ENCODE measurements around the gene CDKN2AIP.

The CDKN2AIP gene, protein sequence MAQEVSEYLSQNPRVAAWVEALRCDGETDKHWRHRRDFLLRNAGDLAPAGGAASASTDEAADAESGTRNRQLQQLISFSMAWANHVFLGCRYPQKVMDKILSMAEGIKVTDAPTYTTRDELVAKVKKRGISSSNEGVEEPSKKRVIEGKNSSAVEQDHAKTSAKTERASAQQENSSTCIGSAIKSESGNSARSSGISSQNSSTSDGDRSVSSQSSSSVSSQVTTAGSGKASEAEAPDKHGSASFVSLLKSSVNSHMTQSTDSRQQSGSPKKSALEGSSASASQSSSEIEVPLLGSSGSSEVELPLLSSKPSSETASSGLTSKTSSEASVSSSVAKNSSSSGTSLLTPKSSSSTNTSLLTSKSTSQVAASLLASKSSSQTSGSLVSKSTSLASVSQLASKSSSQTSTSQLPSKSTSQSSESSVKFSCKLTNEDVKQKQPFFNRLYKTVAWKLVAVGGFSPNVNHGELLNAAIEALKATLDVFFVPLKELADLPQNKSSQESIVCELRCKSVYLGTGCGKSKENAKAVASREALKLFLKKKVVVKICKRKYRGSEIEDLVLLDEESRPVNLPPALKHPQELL

DNA sequence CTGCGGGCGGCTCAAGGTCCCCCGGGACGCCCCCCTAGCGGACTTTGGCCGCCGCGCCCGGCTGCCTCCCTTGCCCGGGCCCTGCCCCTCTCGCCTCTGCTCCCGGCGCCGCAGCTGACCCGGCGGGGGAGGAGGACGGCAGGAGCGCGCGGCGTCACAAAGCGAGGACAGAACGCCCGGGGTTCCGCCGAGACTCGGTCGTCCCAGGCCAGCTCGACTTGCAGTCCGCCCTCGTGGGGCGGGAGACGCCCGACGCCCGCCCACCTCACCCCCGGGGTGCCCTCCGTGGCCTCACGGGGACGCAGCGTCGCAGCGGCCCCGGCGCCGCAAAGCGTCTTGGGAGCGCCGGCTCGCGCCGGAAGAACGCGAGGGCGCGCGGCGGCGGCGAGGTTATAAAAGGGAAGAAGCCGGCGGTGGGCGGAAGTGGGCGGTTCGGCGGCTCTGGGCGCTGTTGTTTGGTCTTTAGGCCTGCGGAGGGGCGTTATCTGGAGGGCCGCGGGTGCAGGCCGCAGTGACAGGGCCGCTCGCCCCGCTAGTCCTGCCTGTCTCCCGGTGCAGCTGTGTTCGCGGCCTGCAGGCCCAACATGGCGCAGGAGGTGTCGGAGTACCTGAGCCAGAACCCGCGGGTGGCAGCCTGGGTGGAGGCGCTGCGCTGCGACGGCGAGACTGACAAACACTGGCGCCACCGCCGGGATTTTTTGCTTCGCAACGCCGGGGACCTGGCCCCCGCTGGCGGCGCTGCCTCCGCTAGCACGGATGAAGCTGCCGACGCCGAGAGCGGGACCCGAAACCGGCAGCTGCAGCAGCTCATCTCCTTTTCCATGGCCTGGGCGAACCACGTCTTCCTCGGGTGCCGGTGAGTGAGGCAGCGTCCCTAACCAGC lies at the start of gene CDKN2AIP:
CDKN2AIP (plus strand) TSS at position 423 of the 883 bp plus-strand sequence; CDS start at position 585, 162 bp downstream.
- H3K9me3 ChIP-seq (ENCODE audit: control insufficient read depth, low read length), result no peaks in the 10 kb centered on the region
- H3K36me3 ChIP-seq (ENCODE audit: control insufficient read depth, insufficient read depth, low read length), result peaks cover 14% of the 10 kb centered on the region

DNA sequence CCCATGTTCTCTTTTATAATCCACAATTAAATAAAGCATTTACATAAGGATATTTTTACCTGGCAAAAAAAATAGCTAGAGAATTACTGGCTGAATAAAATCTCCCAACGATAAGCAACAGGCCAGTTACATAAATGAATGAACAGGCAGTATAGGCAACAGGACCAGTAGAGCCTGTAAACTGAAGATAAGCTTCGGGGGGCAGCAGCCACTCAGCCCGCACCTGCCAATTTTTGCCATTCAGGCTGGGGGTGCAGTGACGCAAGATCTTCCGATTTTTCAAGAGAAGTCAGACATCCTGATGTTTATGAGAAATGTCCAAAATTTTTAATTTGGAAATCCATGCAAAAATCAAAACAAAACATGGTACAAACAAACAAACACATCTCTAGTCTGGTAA lies 49.0 kb upstream of the CDKN2AIP start:
- Histone ChIP-seq H3K9me3 (ENCODE audit: control insufficient read depth, low read length) (no peaks in the 10 kb centered on the region), H3K4me3 (ENCODE audit: low read length) (no peak overlapping the region), H3K27me3 (ENCODE audit: control insufficient read depth, insufficient read depth, low read length) (no peaks in the 10 kb centered on the region), H3K36me3 (ENCODE audit: control insufficient read depth, insufficient read depth, low read length) (no peaks in the 10 kb centered on the region), H3K4me1 (ENCODE audit: control insufficient read depth, insufficient read depth, low read length) (peaks cover 10% of the 10 kb centered on the region), H3K9ac (ENCODE audit: low read length) (no peak overlapping the region)

More for the DNA sequence above, at the start of gene CDKN2AIP:
- Histone ChIP-seq H3K4me1 (ENCODE audit: control insufficient read depth, insufficient read depth, low read length) (peaks cover 15% of the 10 kb centered on the region), H3K9ac (ENCODE audit: low read length) (peak within 1 kb of the TSS; percentile 99), H3K27me3 (ENCODE audit: control insufficient read depth, insufficient read depth, low read length) (no peaks in the 10 kb centered on the region), H3K4me3 (ENCODE audit: low read length) (peak within 1 kb of the TSS; percentile 78)

DNA sequence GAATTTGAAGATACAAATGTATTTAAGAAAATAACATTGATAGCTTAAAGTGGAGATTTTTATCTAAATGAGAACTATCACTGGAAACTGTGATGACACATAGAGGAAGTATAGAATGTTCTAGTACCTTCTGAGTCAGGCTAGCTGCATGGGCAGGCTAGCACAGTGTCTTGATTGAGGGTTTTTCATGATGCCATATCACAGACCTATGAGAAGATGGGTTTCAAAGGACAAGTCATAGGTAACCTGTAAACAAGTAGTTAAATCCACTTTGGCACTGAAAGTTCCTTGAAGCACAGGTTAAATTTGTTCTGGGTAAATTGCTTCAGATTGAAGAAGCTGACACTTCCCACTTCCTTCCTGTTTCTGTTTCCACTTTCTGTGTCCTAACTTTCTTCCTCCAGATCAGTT lies 48.2 kb upstream of the CDKN2AIP start:
- H3K9me3 ChIP-seq (ENCODE audit: control insufficient read depth, low read length), result no peaks in the 10 kb centered on the region
- H3K4me1 ChIP-seq (ENCODE audit: control insufficient read depth, insufficient read depth, low read length), result peaks cover 6% of the 10 kb centered on the region
- no peak overlapping the region for H3K4me3 ChIP-seq (ENCODE audit: low read length)

DNA sequence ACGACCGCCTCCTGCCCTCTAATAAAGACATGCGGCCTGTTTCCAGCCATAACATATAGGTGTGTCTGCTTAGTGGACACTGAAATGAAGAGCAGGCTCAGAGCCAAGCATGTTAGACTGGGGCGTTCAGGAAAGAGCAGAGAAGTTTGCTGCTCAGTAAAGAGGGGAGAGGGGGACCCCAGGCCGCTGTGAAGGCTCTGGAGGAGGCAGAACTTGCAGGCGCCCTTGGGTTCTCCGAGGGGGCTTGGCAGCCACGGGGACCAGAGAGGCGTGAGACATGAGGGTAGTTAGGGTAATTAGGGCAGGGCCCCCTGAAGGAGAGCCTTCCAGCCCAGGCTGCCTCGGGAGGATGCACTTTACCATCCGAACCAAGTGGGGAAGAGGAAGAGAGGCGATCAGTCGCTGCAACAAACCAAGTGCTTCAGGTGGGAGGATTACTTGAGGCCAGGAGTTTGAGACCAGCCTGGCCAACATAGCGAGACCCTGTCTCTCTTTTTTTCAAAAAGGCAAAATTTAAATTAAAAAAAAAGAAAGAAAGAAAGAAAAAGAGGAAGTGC lies 46.6 kb upstream of the CDKN2AIP start:
- no peaks in the 10 kb centered on the region for H3K9me3 ChIP-seq (ENCODE audit: control insufficient read depth, low read length)
- peak overlapping the region; percentile 87 for H3K9ac ChIP-seq (ENCODE audit: low read length)

More for the DNA sequence above, 48.2 kb upstream of the CDKN2AIP start:
- H3K27me3 ChIP-seq (ENCODE audit: control insufficient read depth, insufficient read depth, low read length), result no peaks in the 10 kb centered on the region
- no peak overlapping the region for H3K9ac ChIP-seq (ENCODE audit: low read length)
- H3K36me3 ChIP-seq (ENCODE audit: control insufficient read depth, insufficient read depth, low read length), result no peaks in the 10 kb centered on the region

DNA sequence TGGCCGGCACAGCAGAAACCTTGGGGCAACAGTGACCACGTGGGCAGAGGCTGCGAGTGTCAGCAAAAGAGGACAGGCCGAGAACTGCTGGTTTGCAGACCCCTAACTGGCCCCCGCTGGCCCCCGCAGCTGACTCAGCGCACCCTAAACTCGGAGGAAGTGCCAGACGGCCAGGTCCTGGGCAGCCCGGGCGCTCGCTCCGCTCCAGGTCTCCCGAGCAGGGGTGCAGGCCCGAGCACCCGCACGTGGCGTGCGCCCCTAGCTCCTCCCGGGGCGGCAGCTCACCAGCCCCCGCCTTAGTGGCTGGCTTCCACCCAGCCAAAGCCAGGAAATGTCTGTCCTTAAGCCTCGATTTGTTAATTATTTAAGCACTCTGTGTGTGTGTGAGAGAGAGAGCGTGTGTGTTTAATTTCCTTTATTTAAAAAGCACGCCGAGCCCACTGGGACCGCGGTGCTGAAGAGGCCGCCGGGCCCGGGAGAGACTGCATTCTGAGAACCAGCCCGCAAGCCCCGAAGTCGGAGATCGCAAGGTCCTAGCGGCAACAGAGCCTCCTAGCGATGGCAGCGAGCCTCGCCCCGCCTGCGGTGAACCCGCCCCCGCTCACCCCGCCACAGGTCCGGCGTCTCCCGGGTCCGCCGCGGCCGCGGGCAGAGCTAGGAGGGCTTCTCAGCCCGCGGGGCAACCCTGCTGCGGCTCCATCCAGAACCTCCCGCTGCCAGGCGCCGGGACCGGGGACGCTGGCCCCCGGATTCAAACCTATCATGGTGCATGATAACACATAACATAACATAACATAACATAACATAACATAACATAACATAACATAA lies 45.9 kb upstream of the CDKN2AIP start:
- Histone ChIP-seq H3K9ac (ENCODE audit: low read length) (peak overlapping the region; percentile 87), H3K36me3 (ENCODE audit: control insufficient read depth, insufficient read depth, low read length) (no peaks in the 10 kb centered on the region), H3K4me3 (ENCODE audit: low read length) (peak overlapping the region; percentile 89), H3K9me3 (ENCODE audit: control insufficient read depth, low read length) (no peaks in the 10 kb centered on the region), H3K27me3 (ENCODE audit: control insufficient read depth, insufficient read depth, low read length) (no peaks in the 10 kb centered on the region), H3K4me1 (ENCODE audit: control insufficient read depth, insufficient read depth, low read length) (no peaks in the 10 kb centered on the region)

More for the DNA sequence above, 46.6 kb upstream of the CDKN2AIP start:
- Histone ChIP-seq H3K4me1 (ENCODE audit: control insufficient read depth, insufficient read depth, low read length) (no peaks in the 10 kb centered on the region), H3K4me3 (ENCODE audit: low read length) (peak overlapping the region; percentile 89), H3K36me3 (ENCODE audit: control insufficient read depth, insufficient read depth, low read length) (no peaks in the 10 kb centered on the region), H3K27me3 (ENCODE audit: control insufficient read depth, insufficient read depth, low read length) (no peaks in the 10 kb centered on the region)

DNA sequence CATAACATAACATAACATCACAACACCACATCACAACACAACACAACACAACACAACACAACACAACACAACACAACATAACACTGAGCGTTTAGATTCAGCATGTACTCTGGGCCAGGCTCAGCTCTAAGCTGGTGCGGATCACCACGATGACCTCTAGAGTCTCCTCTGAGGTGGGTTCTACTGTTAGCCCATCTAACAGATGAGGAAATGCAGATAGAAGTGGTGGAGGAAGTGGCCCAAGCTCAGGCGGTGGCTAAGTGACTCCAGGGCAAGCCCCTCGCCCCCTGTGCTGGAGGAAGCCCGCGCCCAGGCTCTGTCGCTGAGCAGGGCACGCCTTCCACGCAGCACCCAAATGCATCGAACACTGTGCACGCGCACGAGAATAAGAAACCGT lies 45.3 kb upstream of the CDKN2AIP start:
- Histone ChIP-seq H3K27me3 (ENCODE audit: control insufficient read depth, insufficient read depth, low read length) (no peaks in the 10 kb centered on the region), H3K36me3 (ENCODE audit: control insufficient read depth, insufficient read depth, low read length) (no peaks in the 10 kb centered on the region), H3K4me3 (ENCODE audit: low read length) (no peak overlapping the region), H3K4me1 (ENCODE audit: control insufficient read depth, insufficient read depth, low read length) (no peaks in the 10 kb centered on the region), H3K9me3 (ENCODE audit: control insufficient read depth, low read length) (no peaks in the 10 kb centered on the region), H3K9ac (ENCODE audit: low read length) (peak overlapping the region; percentile 87)

DNA sequence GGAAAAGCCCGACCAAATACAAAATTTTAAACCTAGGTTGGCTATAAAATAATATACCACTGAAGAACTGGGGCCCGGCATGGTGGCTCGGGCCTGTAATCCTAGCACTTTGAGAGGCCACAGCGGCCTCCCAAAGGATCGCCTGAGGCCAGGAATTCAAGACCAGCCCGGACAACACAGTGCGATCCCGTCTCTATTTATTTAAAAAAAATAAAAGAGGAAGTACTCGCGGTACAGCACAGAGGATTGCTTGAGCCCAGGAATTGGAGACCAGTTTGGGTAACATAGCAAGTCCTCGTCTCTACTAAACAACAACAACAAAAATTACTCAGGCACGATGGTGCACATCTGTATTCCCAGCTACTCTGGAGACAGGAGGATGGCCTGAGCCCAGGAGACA lies 44.8 kb upstream of the CDKN2AIP start:
- H3K9me3 ChIP-seq (ENCODE audit: control insufficient read depth, low read length), result no peaks in the 10 kb centered on the region

DNA sequence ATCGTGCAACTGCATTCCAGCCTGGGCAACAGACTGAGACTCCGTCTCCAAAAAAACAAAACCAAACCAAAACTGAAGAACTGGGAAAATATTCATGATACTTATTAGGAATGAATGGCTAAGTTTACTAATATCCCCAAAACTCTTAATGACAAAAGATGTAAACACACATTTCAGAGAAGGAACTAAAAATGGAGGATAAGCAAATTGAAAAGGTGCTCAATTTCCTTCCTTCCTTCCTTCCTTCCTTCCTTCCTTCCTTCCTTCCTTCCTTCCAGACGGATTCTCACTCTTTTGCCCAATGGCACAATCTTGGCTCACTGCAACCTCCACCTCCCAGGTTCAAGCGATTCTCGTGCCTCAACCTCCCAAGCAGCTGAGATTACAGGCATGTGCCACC lies 44.4 kb upstream of the CDKN2AIP start:
- Histone ChIP-seq H3K9me3 (ENCODE audit: control insufficient read depth, low read length) (no peaks in the 10 kb centered on the region), H3K4me3 (ENCODE audit: low read length) (no peak overlapping the region), H3K36me3 (ENCODE audit: control insufficient read depth, insufficient read depth, low read length) (no peaks in the 10 kb centered on the region), H3K4me1 (ENCODE audit: control insufficient read depth, insufficient read depth, low read length) (no peaks in the 10 kb centered on the region), H3K27me3 (ENCODE audit: control insufficient read depth, insufficient read depth, low read length) (no peaks in the 10 kb centered on the region), H3K9ac (ENCODE audit: low read length) (no peak overlapping the region)

More for the DNA sequence above, 44.8 kb upstream of the CDKN2AIP start:
- H3K4me1 ChIP-seq (ENCODE audit: control insufficient read depth, insufficient read depth, low read length), result no peaks in the 10 kb centered on the region
- H3K4me3 ChIP-seq (ENCODE audit: low read length), result no peak overlapping the region
- no peak overlapping the region for H3K9ac ChIP-seq (ENCODE audit: low read length)
- no peaks in the 10 kb centered on the region for H3K36me3 ChIP-seq (ENCODE audit: control insufficient read depth, insufficient read depth, low read length)
- no peaks in the 10 kb centered on the region for H3K27me3 ChIP-seq (ENCODE audit: control insufficient read depth, insufficient read depth, low read length)

DNA sequence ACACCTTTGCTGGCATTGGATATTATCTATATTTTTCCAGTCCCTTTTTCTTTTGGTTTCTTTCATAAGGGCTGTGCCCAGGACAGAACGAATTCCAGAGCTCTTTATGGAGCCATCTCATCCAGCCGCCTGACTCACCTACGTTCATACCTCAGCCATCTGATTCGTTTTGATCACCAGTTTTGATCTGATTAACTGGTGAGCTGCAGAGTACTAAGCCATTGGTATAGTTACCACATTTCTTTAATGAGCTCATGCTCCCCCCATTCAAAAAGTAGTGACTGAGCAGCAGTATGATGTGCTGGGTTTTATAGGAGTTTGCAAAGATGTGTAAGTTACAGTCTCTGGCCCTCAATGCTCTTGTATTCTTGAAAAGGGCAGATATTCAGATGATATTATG lies 43.0 kb upstream of the CDKN2AIP start:
- no peaks in the 10 kb centered on the region for H3K27me3 ChIP-seq (ENCODE audit: control insufficient read depth, insufficient read depth, low read length)
- no peak overlapping the region for H3K4me3 ChIP-seq (ENCODE audit: low read length)
- H3K4me1 ChIP-seq (ENCODE audit: control insufficient read depth, insufficient read depth, low read length), result no peaks in the 10 kb centered on the region
- no peaks in the 10 kb centered on the region for H3K9me3 ChIP-seq (ENCODE audit: control insufficient read depth, low read length)
- no peaks in the 10 kb centered on the region for H3K36me3 ChIP-seq (ENCODE audit: control insufficient read depth, insufficient read depth, low read length)
- no peak overlapping the region for H3K9ac ChIP-seq (ENCODE audit: low read length)

DNA sequence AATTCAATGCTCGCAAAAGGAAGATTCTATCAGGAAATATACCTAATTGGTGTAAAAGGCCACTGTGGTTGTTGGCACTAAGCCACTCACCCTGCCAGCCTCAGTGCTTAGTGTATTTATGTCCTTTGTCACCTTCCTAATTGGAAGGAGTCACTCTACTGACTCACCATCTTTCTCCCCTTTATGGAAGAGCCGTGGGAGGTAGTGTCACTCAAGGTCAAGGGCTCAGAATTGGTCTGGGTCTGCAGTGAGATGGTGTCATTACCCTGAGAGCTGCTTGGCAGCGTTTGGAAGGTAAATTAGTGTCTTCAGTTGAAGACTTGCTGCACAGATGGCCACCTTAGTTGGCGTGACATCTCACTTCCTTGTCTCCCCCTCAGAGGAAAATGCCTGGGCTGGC lies 41.7 kb upstream of the CDKN2AIP start:
- Histone ChIP-seq H3K36me3 (ENCODE audit: control insufficient read depth, insufficient read depth, low read length) (no peaks in the 10 kb centered on the region), H3K9me3 (ENCODE audit: control insufficient read depth, low read length) (no peaks in the 10 kb centered on the region), H3K4me3 (ENCODE audit: low read length) (no peak overlapping the region), H3K27me3 (ENCODE audit: control insufficient read depth, insufficient read depth, low read length) (no peaks in the 10 kb centered on the region), H3K9ac (ENCODE audit: low read length) (no peak overlapping the region), H3K4me1 (ENCODE audit: control insufficient read depth, insufficient read depth, low read length) (no peaks in the 10 kb centered on the region)

DNA sequence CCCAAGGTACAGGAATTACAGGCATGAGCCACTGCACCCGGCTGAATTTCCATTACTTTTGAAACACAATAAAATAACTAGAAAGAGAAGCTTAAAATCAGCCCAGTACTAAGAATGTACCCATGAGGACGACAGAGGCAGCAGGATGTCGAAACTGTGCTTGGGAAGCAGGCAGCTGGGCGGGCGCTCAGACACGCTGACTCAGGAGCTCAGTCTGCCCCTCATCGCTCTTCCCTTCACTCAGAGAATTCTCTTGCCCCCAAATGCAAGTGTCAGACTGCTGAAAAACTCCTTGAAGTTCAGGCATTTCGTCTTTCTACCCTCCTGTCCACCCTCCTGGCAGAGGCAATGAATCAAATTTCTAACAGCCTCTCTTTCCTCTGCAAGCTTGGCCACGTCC lies 41.0 kb upstream of the CDKN2AIP start:
- H3K4me3 ChIP-seq (ENCODE audit: low read length), result no peak overlapping the region
- no peaks in the 10 kb centered on the region for H3K9me3 ChIP-seq (ENCODE audit: control insufficient read depth, low read length)
- H3K4me1 ChIP-seq (ENCODE audit: control insufficient read depth, insufficient read depth, low read length), result peaks cover 5% of the 10 kb centered on the region
- H3K9ac ChIP-seq (ENCODE audit: low read length), result no peak overlapping the region
- no peaks in the 10 kb centered on the region for H3K27me3 ChIP-seq (ENCODE audit: control insufficient read depth, insufficient read depth, low read length)
- no peaks in the 10 kb centered on the region for H3K36me3 ChIP-seq (ENCODE audit: control insufficient read depth, insufficient read depth, low read length)

Data from mucosa of stomach (tissue), 1 donor.